ENCODE results near the gene PIWIL4. TPM values are rescaled to one million over a fixed set of nuclear protein-coding genes. Genes with fewer than 3 reads are reported as not detected.

Gene PIWIL4
- total and polyA plus RNA-seq, 10 donors = 3.5 to 10.3 (median 5.0) TPM

DNA sequence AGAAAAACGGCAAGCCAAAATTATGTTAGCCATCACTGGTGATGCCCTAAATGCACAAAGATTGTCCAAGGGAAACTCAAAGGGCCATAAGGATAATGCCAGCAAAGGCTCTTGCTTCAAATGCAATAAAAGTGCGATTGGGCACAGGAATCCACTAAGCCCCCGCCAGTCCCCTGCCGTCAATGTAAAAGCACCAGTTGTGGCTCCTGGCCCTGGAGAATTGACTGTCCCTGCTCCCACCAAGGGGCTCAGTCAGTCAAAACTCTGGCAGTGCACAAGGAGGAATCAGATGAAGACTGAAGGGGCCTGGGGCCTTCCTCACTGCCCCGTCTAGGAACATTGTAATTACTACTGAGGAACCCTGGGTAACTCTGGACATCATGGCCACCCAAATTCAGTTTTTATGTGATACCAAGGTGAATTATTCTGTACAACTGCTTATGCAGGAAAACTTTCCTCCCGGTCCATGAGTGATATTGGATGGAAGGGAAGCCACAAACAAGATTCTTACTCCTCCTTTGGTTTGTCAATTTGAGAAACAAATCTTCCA is 85.6 kb downstream of the PIWIL4 start:
- Histone ChIP-seq H3K36me3 (no peaks in the 10 kb centered on the region), H3K9me3 (no peaks in the 10 kb centered on the region), H3K27ac (no peak overlapping the region), H3K4me3 (no peak overlapping the region), H3K4me1 (peaks cover 0 to 18% (median 2%) of the 10 kb centered on the region in 6 donors), H3K27me3 (replicated peaks in 1 of 7) (no peaks in the 10 kb centered on the region)
- no peak for DNase-seq
- WGBS, 5 donors = 90 to 96% (median 94%) methylated on average over 6 of the region's 6 CpGs
- no peak for TF ChIP-seq POLR2AphosphoS5 (IDR thresholded peaks at IDR 0.05)
- TF ChIP-seq, protein P1, sequence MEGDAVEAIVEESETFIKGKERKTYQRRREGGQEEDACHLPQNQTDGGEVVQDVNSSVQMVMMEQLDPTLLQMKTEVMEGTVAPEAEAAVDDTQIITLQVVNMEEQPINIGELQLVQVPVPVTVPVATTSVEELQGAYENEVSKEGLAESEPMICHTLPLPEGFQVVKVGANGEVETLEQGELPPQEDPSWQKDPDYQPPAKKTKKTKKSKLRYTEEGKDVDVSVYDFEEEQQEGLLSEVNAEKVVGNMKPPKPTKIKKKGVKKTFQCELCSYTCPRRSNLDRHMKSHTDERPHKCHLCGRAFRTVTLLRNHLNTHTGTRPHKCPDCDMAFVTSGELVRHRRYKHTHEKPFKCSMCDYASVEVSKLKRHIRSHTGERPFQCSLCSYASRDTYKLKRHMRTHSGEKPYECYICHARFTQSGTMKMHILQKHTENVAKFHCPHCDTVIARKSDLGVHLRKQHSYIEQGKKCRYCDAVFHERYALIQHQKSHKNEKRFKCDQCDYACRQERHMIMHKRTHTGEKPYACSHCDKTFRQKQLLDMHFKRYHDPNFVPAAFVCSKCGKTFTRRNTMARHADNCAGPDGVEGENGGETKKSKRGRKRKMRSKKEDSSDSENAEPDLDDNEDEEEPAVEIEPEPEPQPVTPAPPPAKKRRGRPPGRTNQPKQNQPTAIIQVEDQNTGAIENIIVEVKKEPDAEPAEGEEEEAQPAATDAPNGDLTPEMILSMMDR (IDR thresholded peaks at IDR 0.05 in 8 of 11, conservative IDR thresholded peaks at IDR 0.05 in 3 of 11) = no peak
- no peak for TF ChIP-seq POLR2A (IDR thresholded peaks at IDR 0.05)
- intact Hi-C loops (cut with DNase I; ENCODE audit: low total_unique reads) = no loop called here

DNA sequence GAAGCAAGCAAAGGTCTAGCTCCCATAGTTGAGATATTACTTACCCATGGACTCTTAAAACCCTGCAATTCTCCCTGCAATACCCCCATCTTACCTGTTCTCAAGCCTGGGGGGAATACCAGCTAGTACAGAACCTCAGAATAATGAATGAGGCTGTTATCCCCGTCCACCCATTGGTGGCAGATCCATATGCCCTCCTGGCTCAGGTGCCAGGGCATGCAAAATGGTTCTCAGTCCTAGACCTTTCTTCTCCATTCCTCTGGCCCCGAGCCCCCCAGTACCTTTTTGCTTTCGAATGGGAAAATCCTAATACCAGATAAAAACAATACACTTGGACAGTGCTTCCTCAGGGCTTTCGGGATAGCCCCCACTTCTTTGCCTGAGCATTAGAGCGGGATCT is 86.4 kb downstream of the PIWIL4 start:
- intact Hi-C loops (cut with DNase I; ENCODE audit: low total_unique reads) = no loop called here
- no peak for DNase-seq
- no peak overlapping the region for H3K27ac ChIP-seq
- peaks cover 0 to 17% (median 2%) of the 10 kb centered on the region in 6 donors for H3K4me1 ChIP-seq
- no peaks in the 10 kb centered on the region for H3K27me3 ChIP-seq (replicated peaks in 1 of 7)
- no peaks in the 10 kb centered on the region for H3K9me3 ChIP-seq
- TF ChIP-seq, protein P1 (IDR thresholded peaks at IDR 0.05 in 8 of 11, conservative IDR thresholded peaks at IDR 0.05 in 3 of 11) = no peak
- TF ChIP-seq POLR2AphosphoS5 (IDR thresholded peaks at IDR 0.05) = no peak
- TF ChIP-seq POLR2A (IDR thresholded peaks at IDR 0.05) = no peak
- H3K36me3 ChIP-seq = no peaks in the 10 kb centered on the region
- WGBS, 5 donors = 83 to 94% (median 92%) methylated on average over 5 of the region's 5 CpGs
- no peak overlapping the region for H3K4me3 ChIP-seq

DNA sequence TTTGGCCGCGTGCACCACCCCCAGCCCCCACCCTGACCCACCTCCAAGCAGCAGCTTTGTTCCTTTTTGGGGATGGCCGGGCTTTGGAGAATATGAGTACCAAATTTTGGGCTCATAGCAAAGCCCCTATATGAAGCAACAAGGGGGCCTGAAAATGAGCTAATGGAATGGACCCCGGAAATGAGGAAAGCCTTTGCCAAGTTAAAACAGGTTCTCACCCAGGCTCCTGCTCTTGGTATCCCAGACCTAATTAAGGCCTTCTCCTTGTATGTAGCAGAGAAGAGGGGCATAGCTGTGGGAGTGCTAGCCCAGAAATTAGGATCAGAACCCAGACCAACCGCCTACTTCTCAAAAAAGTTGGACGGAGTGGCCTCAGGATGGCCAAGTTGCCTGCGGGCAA is 87.0 kb downstream of the PIWIL4 start:
- intact Hi-C loops (cut with DNase I; ENCODE audit: low total_unique reads) = no loop called here
- no peaks in the 10 kb centered on the region for H3K36me3 ChIP-seq
- no peaks in the 10 kb centered on the region for H3K27me3 ChIP-seq (replicated peaks in 1 of 7)
- TF ChIP-seq, protein P1 (IDR thresholded peaks at IDR 0.05 in 8 of 11, conservative IDR thresholded peaks at IDR 0.05 in 3 of 11) = no peak
- TF ChIP-seq POLR2AphosphoS5 (IDR thresholded peaks at IDR 0.05) (no peak), POLR2A (IDR thresholded peaks at IDR 0.05) (no peak)
- no peak overlapping the region for H3K27ac ChIP-seq
- DNase-seq = no peak
- WGBS, 5 donors = 93 to 98% (median 95%) methylated on average over 7 of the region's 7 CpGs
- H3K4me1 ChIP-seq = peaks cover 0 to 11% (median 2%) of the 10 kb centered on the region in 6 donors
- H3K4me3 ChIP-seq = no peak overlapping the region
- no peaks in the 10 kb centered on the region for H3K9me3 ChIP-seq

DNA sequence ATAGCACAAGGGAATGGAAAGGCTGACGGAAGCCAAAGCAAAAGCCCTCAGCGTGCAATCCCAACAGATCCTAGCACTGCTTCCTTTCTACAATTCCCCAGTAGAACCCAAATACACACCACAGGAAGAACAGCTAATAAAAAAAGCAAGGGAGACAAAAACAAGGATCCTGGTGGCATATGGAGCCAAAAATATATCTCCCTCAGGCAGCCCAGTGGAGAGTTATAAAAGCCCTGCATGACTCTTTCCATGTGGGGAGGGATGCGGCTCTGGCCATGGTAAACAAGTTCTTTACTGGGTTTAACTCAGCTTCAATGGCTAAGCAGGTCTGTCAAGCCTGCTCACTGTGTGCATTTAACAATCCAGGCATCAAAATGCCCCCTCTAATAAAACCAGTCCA is 88.1 kb downstream of the PIWIL4 start:
- no peak overlapping the region for H3K27ac ChIP-seq
- intact Hi-C loops (cut with DNase I; ENCODE audit: low total_unique reads) = no loop called here

More for the DNA sequence above, 88.1 kb downstream of the PIWIL4 start:
- Histone ChIP-seq H3K36me3 (no peaks in the 10 kb centered on the region), H3K27me3 (replicated peaks in 1 of 7) (no peaks in the 10 kb centered on the region), H3K4me3 (no peak overlapping the region), H3K9me3 (no peaks in the 10 kb centered on the region), H3K4me1 (peaks cover 0 to 8% (median 1%) of the 10 kb centered on the region in 6 donors)
- TF ChIP-seq POLR2AphosphoS5 (IDR thresholded peaks at IDR 0.05) (no peak), POLR2A (IDR thresholded peaks at IDR 0.05) (no peak)
- TF ChIP-seq, protein P1 (IDR thresholded peaks at IDR 0.05 in 8 of 11, conservative IDR thresholded peaks at IDR 0.05 in 3 of 11) = no peak
- no peak for DNase-seq
- 75 to 94% (median 79%) methylated on average over 3 of the region's 3 CpGs for WGBS, 5 donors

Data from spleen (tissue), 11 donors.